Activated CD4-positive, alpha-beta T cell treated with anti-CD3 and anti-CD28 coated beads for 36 hours (primary cell): ENCODE measurements around the gene KLHL1. TPM values are rescaled to one million over a fixed set of nuclear protein-coding genes. Genes with fewer than 3 reads are reported as not detected.

Source experiments
- ATAC-seq: fragments of 200-7000 bp; cut with Tn5 transposase; one replicate; pipeline ENCODE4 v1.10.0; 2021; ENCODE audit warnings: mild to moderate bottlenecking, moderate library complexity
- CTCF ChIA-PET: fragments of 350-600 bp; sonication (Branson Sonifier 250); formaldehyde crosslinking; loops from one replicate; lab custom pipeline; 2021; ENCODE audit warnings: antibody characterized with exemption; lab: Charles Lee
- POLR2A ChIA-PET: fragments of 350-600 bp; sonication (Branson Sonifier 250); formaldehyde crosslinking; loops from one replicate; lab custom pipeline; 2021; ENCODE audit warnings: antibody characterized with exemption, inconsistent platforms; lab: Charles Lee
- DNase-seq: peaks from one replicate; pipeline ENCODE4 v3.0.0-alpha.2; 2020
- H3K27ac Mint-ChIP-seq: one replicate; pipeline ENCODE4 v1.8.0; 2021; ENCODE audit warnings: mixed read lengths
- H3K27me3 Mint-ChIP-seq: one replicate; pipeline ENCODE4 v1.8.0; 2021; ENCODE audit warnings: mixed read lengths
- H3K36me3 Mint-ChIP-seq: one replicate; pipeline ENCODE4 v1.8.0; 2021; ENCODE audit warnings: low read depth, mixed read lengths
- H3K4me1 Mint-ChIP-seq: one replicate; pipeline ENCODE4 v1.8.0; 2021; ENCODE audit warnings: mixed read lengths
- H3K4me3 Mint-ChIP-seq: one replicate; pipeline ENCODE4 v1.8.0; 2021; ENCODE audit warnings: mild to moderate bottlenecking, moderate library complexity, mixed read lengths
- H3K9me3 Mint-ChIP-seq: one replicate; pipeline ENCODE4 v1.8.0; 2021; ENCODE audit warnings: low read depth, mixed read lengths
- intact Hi-C, 2 experiments: fragments of 100-400 bp; cut with DNase I in 1 of 2; cut with micrococcal nuclease in 1 of 2; formaldehyde crosslinking; loops; one replicate each; pipeline versions ENCODE4 v1.14.2 to v1.15.1; 2022 to 2024; cut with DNase I, micrococcal nuclease
- total RNA-seq, 2 experiments: library from RNA; stranded (reverse); gene quantifications; one replicate each; pipeline ENCODE4 v1.2.3, GENCODE V29; 2021

The KLHL1 gene
- total RNA-seq, 2 experiments from 2014 or later, result not detected

DNA sequence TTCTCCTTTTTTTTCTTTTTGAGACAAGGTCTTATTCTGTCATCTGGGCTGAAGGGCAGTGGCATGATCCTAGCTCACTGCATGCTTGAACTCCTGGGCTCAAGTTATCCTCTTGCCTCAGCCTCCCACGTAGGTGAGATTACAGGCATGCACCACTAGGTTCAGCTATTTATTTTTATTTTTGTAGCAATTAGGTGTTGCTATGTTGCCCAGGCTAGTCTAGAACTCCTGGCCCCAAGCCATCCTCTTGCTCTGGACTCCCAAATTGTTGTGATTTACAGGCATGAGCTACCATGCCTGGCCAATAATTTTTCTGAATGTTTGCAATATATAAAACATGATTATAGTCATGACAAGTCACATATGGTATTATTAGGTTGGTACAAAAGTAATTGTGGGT is 161.7 kb downstream of the KLHL1 start:
- Mint-ChIP-seq H3K9me3 (peaks cover 2% of the 10 kb centered on the region), H3K27ac (no peak overlapping the region), H3K27me3 (no peaks in the 10 kb centered on the region), H3K36me3 (no peaks in the 10 kb centered on the region), H3K4me1 (no peaks in the 10 kb centered on the region), H3K4me3 (no peak overlapping the region)
- DNase-seq (no peak), ATAC-seq (no peak)
- ChIA-PET POLR2A (no interaction called here), CTCF (no interaction called here)
- intact Hi-C loops, result no loop called here

DNA sequence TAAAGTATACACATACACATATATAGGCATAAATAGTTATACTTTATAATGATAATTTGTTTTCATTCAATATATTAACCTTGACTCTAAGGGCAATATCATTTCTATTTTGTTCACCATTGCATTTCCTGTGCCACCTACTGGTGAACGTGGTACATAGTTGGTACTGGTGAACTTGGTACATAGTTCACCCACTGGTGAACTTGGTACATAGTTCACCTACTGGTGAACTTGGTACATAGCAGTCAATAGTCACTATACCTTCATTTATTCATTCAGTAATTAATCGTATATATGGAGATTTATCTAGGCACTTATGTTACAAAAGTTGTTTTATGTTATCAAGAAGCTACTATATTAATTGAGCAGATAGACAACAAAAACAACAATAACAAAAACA is 173.2 kb downstream of the KLHL1 start:
- H3K27ac Mint-ChIP-seq, result no peak overlapping the region

DNA sequence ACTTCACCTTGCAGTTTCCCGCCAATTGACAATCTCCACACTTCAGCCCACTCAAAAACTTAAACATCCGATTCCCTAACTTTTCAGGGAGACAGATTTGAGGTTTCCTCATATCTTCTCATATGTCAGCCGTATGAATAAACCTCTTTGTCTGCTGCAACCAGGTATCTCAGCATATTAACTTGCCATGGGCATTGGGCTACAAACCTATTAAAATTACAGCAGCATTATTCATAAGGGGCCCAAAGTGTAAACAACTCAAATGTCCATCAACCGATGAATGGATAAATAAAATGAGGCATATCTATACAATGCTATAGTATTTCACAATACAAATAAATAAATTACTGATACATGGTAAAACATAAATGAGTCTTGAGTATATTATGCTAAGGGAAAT is 180.0 kb downstream of the KLHL1 start:
- intact Hi-C loops, result no loop called here

More for the DNA sequence above, 173.2 kb downstream of the KLHL1 start:
- Mint-ChIP-seq H3K4me3 (no peak overlapping the region), H3K27me3 (no peaks in the 10 kb centered on the region), H3K9me3 (peaks cover 6% of the 10 kb centered on the region), H3K4me1 (no peaks in the 10 kb centered on the region), H3K36me3 (no peaks in the 10 kb centered on the region)
- ChIA-PET POLR2A (no interaction called here), CTCF (no interaction called here)
- DNase-seq (no peak), ATAC-seq (no peak)
- intact Hi-C loops, result no loop called here

DNA sequence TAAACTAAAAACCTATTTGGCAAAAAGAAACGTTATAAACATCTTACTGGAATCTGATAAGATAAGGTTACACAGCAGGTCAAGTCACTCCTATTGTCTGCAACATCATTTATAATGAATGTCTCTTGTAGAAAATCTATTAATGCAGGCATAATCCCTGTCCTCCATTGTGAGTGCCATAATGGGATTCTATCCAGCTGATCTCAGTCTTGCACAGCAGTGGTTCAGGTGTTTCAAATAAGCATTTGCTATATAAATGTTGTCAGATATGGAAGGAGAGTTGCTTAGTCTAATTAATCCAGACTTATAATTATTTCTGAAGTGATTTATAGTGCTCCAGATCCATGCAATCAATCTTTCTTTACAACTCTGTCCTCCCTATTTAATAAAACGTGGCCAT is 187.1 kb downstream of the KLHL1 start:
- ChIA-PET CTCF (no interaction called here), POLR2A (no interaction called here)
- DNase-seq, result no peak
- Mint-ChIP-seq H3K4me3 (no peak overlapping the region), H3K4me1 (no peaks in the 10 kb centered on the region), H3K27me3 (no peaks in the 10 kb centered on the region), H3K27ac (no peak overlapping the region), H3K36me3 (no peaks in the 10 kb centered on the region), H3K9me3 (peaks cover 4% of the 10 kb centered on the region)
- no peak for ATAC-seq
- intact Hi-C loops, result no loop called here

More for the DNA sequence above, 180.0 kb downstream of the KLHL1 start:
- no peaks in the 10 kb centered on the region for H3K36me3 Mint-ChIP-seq
- ATAC-seq (no peak), DNase-seq (no peak)
- no peaks in the 10 kb centered on the region for H3K27me3 Mint-ChIP-seq
- ChIA-PET POLR2A (no interaction called here), CTCF (no interaction called here)
- no peaks in the 10 kb centered on the region for H3K4me1 Mint-ChIP-seq
- no peak overlapping the region for H3K27ac Mint-ChIP-seq
- peaks cover 3% of the 10 kb centered on the region for H3K9me3 Mint-ChIP-seq
- H3K4me3 Mint-ChIP-seq, result no peak overlapping the region

DNA sequence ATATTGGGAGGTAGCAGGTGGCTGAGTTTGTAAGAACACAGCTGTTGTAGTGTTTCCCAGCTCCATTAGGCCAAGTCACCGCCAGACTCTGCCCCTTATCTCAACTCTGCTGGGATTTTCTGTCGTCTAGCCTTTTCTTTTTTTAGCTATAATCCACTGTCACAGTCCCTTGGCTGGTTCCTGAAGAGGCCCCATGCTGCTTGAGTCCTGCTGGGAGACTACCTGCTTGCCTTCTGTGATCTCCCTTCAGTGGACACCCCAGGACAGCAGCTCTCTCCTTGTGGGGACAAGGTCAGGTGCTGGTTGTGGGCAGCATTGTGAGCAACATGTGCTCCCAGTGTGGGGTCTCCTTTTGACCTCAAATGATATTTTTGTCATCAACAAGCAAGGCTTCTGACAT is 195.6 kb downstream of the KLHL1 start:
- ChIA-PET CTCF (no interaction called here), POLR2A (no interaction called here)
- intact Hi-C loops, result no loop called here
- H3K27ac Mint-ChIP-seq, result no peak overlapping the region
- no peaks in the 10 kb centered on the region for H3K4me1 Mint-ChIP-seq
- peaks cover 7% of the 10 kb centered on the region for H3K9me3 Mint-ChIP-seq
- DNase-seq (no peak), ATAC-seq (no peak)
- H3K4me3 Mint-ChIP-seq, result no peak overlapping the region
- no peaks in the 10 kb centered on the region for H3K36me3 Mint-ChIP-seq
- no peaks in the 10 kb centered on the region for H3K27me3 Mint-ChIP-seq

DNA sequence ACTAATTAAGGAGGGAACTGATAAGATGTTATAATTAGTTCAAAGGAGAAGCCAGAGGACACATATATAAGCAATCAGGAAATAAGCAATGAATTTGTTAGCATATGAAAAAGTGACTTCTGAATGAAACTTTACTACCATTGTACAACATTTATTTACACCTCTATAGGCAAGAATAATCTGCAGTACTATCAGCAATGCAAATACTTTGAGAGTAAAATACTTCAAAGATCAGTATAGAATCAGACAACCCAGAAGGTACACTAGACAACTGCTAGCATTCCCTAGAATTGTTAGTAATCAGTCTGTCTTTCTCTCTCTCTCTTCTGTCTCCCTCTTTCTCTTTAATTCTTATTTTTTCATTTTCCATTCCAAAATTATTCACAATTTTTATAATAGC is 197.5 kb downstream of the KLHL1 start:
- ChIA-PET CTCF (no interaction called here), POLR2A (interaction anchor here (0.6 kb wide), 1 partner anchor 40 kb away, joined by 3 read pairs; no protein-coding TSS in a partner anchor)
- H3K27ac Mint-ChIP-seq, result no peak overlapping the region
- no peaks in the 10 kb centered on the region for H3K4me1 Mint-ChIP-seq
- H3K27me3 Mint-ChIP-seq, result no peaks in the 10 kb centered on the region
- peaks cover 4% of the 10 kb centered on the region for H3K9me3 Mint-ChIP-seq
- H3K4me3 Mint-ChIP-seq, result no peak overlapping the region
- intact Hi-C loops, result no loop called here
- no peaks in the 10 kb centered on the region for H3K36me3 Mint-ChIP-seq
- DNase-seq (no peak), ATAC-seq (no peak)

DNA sequence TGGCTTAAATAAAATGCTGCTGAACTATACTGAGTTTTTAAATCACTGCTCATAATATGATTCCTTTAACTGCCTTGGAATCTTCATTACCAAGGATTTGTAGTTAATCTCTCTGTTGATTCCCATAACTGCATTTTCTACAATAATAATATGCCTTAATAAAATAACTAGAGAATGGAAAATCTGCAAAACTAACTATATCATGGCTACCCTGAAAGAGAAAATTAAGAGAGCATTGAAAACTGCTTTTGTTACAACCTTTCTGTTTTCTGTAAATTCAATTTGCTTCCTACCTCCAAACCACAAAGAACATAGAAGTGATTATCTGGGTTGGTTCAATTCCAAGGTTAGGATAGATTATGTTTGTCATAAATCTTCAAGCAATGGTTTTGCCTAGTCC is 203.5 kb downstream of the KLHL1 start:
- Mint-ChIP-seq H3K4me3 (no peak overlapping the region), H3K27me3 (no peaks in the 10 kb centered on the region), H3K27ac (no peak overlapping the region), H3K36me3 (no peaks in the 10 kb centered on the region), H3K9me3 (peaks cover 9% of the 10 kb centered on the region), H3K4me1 (no peaks in the 10 kb centered on the region)
- no peak for DNase-seq
- POLR2A ChIA-PET, result no interaction called here
- CTCF ChIA-PET, result no interaction called here
- intact Hi-C loops, result no loop called here
- ATAC-seq, result no peak

DNA sequence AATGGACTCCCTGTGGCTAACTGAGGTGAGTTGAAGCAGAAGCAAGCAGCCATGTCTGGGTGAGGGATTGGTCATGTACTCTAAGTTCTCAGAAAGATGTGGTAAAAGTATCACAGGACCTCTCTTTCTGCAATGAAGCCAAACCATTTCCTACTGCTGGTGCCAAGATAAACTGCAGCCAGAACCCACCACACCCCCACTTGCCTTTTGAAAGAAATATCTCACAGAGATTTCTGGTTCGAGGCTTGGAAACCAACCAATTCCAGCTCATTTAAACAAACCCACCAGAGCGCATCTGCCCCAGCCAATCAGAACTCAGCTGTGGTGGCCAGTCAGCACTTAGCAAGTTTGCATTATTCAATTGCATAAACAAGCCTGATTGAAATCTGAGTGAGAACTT is 205.2 kb downstream of the KLHL1 start:
- POLR2A ChIA-PET, result no interaction called here
- no peak overlapping the region for H3K27ac Mint-ChIP-seq
- CTCF ChIA-PET, result no interaction called here
- H3K27me3 Mint-ChIP-seq, result no peaks in the 10 kb centered on the region
- no peak overlapping the region for H3K4me3 Mint-ChIP-seq
- intact Hi-C loops, result no loop called here
- no peaks in the 10 kb centered on the region for H3K36me3 Mint-ChIP-seq
- DNase-seq (no peak), ATAC-seq (no peak)
- no peaks in the 10 kb centered on the region for H3K4me1 Mint-ChIP-seq
- H3K9me3 Mint-ChIP-seq, result peaks cover 11% of the 10 kb centered on the region

DNA sequence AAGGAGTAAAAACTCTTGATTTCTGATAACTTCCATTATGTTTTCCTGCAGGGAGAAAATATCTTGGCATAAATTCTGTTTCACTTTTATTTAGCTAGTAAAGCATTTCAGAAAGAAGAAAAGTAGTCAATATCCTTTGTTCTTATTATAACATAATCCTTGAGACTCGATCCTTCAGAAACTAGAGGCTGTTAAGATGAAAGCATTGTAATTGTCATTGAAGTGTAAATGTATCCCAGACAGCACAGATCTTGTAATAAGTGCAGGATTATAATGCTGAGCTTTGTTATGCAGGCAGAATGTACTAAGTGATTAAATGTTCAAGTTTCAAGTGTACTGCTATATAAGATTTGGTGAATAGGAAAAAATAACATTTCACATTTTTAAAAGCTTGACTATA is 225.8 kb downstream of the KLHL1 start:
- DNase-seq (no peak), ATAC-seq (no peak)
- ChIA-PET POLR2A (no interaction called here), CTCF (no interaction called here)
- Mint-ChIP-seq H3K9me3 (peaks cover 2% of the 10 kb centered on the region), H3K27ac (no peak overlapping the region), H3K4me3 (no peak overlapping the region), H3K36me3 (no peaks in the 10 kb centered on the region), H3K4me1 (no peaks in the 10 kb centered on the region), H3K27me3 (no peaks in the 10 kb centered on the region)
- intact Hi-C loops, result no loop called here

DNA sequence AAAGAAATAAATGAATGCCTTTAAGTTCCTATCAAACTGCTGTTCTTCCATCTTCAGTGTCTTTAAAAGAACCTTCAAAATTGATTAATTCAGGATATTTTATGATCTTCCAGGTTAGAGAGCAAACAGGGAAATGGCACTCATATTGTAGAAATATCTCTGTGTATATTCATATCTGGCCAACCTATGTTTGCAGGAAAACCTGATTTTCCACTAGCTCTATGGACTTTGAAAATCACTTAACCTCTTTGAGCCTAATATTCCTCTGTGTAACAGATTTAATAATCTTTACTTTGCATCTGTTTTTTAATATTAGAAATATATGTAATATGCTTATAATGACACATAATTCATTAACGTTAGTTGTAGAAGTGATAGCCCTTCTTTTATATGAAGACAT is 228.3 kb downstream of the KLHL1 start:
- H3K4me1 Mint-ChIP-seq, result no peaks in the 10 kb centered on the region
- no peak overlapping the region for H3K4me3 Mint-ChIP-seq
- DNase-seq (no peak), ATAC-seq (no peak)
- H3K9me3 Mint-ChIP-seq, result peaks cover 2% of the 10 kb centered on the region
- no peaks in the 10 kb centered on the region for H3K36me3 Mint-ChIP-seq
- no peak overlapping the region for H3K27ac Mint-ChIP-seq
- POLR2A ChIA-PET, result no interaction called here
- CTCF ChIA-PET, result no interaction called here
- intact Hi-C loops, result no loop called here
- no peaks in the 10 kb centered on the region for H3K27me3 Mint-ChIP-seq

DNA sequence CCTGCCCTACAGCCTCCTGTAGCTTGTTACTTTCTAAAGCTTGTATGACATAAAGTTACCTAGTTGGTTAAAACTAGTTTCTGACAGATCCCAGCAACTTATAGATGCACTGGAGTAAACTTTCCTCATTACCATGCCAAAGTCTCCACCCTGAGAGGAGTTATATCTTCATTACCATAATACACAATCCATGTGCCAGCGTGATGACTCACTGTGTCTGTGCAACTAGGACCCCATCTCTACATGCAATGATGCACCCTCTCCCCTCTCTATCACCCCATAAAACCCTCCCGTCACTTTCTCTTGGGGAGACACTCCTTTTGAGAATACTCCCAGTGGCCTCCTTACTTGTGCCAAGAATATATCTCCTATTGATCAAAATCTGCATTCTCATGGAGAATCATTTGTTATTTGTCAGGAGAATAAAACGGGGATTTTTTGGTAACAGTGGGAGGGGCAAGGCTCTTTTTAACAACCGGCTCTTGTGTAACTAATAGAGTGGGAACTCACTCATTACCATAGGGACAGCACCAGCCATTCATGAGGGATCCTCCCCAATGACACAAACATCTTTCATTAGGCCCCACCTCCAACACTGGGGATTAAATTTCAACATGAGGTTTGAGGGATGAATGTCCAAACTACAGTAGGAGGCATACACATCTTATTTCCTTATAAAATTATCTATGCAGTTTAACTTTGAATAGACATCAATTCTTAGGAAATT is 235.8 kb downstream of the KLHL1 start:
- Mint-ChIP-seq H3K9me3 (peaks cover 2% of the 10 kb centered on the region), H3K27ac (no peak overlapping the region), H3K36me3 (no peaks in the 10 kb centered on the region), H3K4me3 (no peak overlapping the region), H3K27me3 (no peaks in the 10 kb centered on the region), H3K4me1 (no peaks in the 10 kb centered on the region)
- intact Hi-C loops, result no loop called here
- ChIA-PET POLR2A (no interaction called here), CTCF (no interaction called here)
- DNase-seq (no peak), ATAC-seq (no peak)

DNA sequence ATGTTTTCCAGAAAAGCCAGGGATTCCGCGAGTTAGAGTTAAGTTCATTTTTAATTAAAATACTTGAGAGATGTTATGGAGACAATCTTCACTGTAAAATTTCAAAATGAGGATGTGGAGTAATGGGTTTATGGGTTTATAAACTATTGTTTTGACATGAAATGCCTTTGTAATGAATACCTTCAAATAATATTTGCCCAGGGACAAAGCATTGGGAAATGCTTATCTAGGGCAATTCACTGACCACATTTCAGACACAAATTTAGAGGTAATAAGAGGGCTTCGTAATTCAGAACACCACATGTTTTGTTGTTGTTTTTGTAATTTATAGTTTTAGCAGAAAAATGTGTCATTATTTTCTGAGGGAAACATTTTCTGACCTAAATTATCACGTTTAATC is 241.7 kb downstream of the KLHL1 start:
- Mint-ChIP-seq H3K27ac (no peak overlapping the region), H3K27me3 (no peaks in the 10 kb centered on the region), H3K4me3 (no peak overlapping the region), H3K4me1 (no peaks in the 10 kb centered on the region), H3K36me3 (no peaks in the 10 kb centered on the region), H3K9me3 (peaks cover 2% of the 10 kb centered on the region)
- intact Hi-C loops, result no loop called here
- CTCF ChIA-PET, result no interaction called here
- ATAC-seq (no peak), DNase-seq (no peak)
- POLR2A ChIA-PET, result no interaction called here
